ENCODE data around the gene WDR5. TPM values are rescaled to one million over a fixed set of nuclear protein-coding genes. Genes with fewer than 3 reads are reported as not detected.

The WDR5 gene
- total and polyA plus RNA-seq, 5 donors from 2014 or later = 11.4 to 19.3 (median 17.8) TPM

DNA sequence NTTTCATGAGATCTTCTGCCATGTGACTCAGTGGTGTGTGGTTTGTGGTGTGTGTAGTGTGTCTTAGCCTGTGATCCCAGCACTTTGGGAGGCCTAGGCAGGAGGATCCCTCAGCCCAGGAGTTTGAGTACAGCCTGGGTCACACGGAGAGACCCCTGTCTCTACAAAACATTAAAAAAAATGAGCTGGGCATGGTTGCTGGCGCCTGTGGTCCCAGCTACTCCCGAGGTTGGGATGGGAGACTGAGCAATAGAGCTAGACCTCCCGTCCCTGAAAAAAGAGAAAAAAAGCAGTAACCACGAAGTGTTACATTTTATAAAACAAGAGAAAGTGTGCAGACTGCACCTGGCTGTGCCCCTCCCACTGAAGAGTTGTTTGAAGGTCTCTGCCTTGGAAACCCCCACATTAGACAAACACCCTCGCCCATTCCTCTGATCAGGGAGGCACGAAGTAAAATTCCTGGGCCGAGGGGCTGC, 49.7 kb downstream of the WDR5 start:
- Mint-ChIP-seq H3K9me3 (peaks cover 0 to 1% (median 0%) of the 10 kb centered on the region in 7 donors), H3K27me3 (peaks cover 8% of the 10 kb centered on the region), H3K4me1 (peaks cover 6 to 27% (median 9%) of the 10 kb centered on the region in 4 donors), H3K36me3 (no peaks in the 10 kb centered on the region), H3K27ac (peak overlapping the region; percentile 83 to 96 (median 90)), H3K4me3 (peak overlapping the region in 1 of 4 donors; percentile 39)
- Histone ChIP-seq H3K9me3 (ENCODE audit: control insufficient read depth in 2 of 2, low read length in 2 of 2) (no peaks in the 10 kb centered on the region), H3K27ac (ENCODE audit: insufficient read depth, low read length, poor library complexity, severe bottlenecking) (no peak overlapping the region), H3K36me3 (ENCODE audit: control insufficient read depth, insufficient read depth, low read length) (no peaks in the 10 kb centered on the region), H3K4me1 (ENCODE audit: control insufficient read depth, insufficient read depth, low read length, poor library complexity, severe bottlenecking) (peaks cover 8% of the 10 kb centered on the region), H3K27me3 (ENCODE audit: control insufficient read depth, insufficient read depth, low read length) (no peaks in the 10 kb centered on the region), H3K4me3 (ENCODE audit: low read depth, low read length) (no peak overlapping the region)
- DNase-seq = peak in 1 of 3 donors; percentile 38
- peak in 1 of 2 donors; percentile 29 for ATAC-seq (ENCODE audit: low read depth in 2 of 2)

DNA sequence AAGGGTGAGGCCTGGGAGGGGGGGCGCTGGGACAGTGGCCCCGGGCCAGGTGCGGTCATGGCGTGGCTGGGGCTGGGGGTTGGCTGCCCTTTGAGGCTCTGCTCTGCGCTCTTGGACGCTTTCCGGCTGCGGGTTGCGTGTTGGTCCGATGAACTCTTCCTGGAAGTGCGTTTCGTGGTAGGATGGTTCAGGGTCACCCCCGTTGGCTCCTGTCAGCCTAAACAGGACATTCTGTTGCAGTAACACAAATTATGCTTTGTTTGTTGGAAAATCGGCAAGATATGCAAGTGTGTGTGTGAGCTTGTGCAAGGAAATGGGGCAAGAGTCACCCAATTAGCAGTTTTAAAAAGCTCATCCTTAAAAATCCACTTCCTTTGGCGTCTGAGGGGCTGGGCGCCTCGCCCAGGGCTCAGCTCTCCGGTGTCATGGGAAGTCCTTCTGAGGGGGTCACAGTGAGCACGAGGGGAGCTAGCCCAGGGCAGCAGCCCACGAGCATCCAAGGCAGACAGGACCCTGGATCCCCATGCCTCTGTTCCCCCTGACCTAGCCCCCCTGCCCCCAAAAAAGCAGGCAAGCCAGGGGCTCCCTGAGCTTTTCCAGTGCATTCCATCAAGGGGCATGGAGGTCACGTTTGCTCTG, 50.7 kb downstream of the WDR5 start:
- Histone ChIP-seq H3K27ac (ENCODE audit: insufficient read depth, low read length, poor library complexity, severe bottlenecking) (no peak overlapping the region), H3K9me3 (ENCODE audit: control insufficient read depth in 2 of 2, low read length in 2 of 2) (no peaks in the 10 kb centered on the region), H3K27me3 (ENCODE audit: control insufficient read depth, insufficient read depth, low read length) (no peaks in the 10 kb centered on the region), H3K4me1 (ENCODE audit: control insufficient read depth, insufficient read depth, low read length, poor library complexity, severe bottlenecking) (peaks cover 6% of the 10 kb centered on the region), H3K36me3 (ENCODE audit: control insufficient read depth, insufficient read depth, low read length) (no peaks in the 10 kb centered on the region), H3K4me3 (ENCODE audit: low read depth, low read length) (no peak overlapping the region)
- H3K36me3 Mint-ChIP-seq = no peaks in the 10 kb centered on the region
- peak overlapping the region in 1 of 4 donors; percentile 14 for H3K4me3 Mint-ChIP-seq
- peaks cover 6 to 26% (median 9%) of the 10 kb centered on the region in 4 donors for H3K4me1 Mint-ChIP-seq
- ATAC-seq (ENCODE audit: low read depth in 2 of 2) (no peak), DNase-seq (no peak)
- peaks cover 8% of the 10 kb centered on the region for H3K27me3 Mint-ChIP-seq
- H3K27ac Mint-ChIP-seq = peak overlapping the region; percentile 44 to 90 (median 64)
- peaks cover 0 to 1% (median 0%) of the 10 kb centered on the region in 7 donors for H3K9me3 Mint-ChIP-seq

DNA sequence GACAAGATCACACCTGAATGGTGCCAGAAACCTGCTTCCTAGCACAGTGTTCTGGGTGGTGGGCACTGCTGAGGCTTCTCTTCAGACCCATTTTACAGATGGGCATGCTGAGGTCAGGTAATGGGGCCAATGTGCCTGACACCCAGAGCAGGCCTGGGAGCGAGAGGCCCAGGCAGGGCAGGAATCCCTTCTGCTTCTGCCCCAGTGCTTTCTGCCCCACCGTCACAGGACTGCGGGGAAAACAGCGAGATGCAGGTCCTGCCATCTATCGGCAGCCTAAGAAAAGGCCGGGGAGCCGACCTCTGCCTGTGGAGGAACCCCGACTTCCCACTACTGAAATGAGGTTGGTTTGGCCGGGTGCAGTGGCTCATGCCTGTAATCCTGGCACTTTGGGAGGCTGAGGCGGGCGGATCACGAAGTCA, 51.2 kb downstream of the WDR5 start:
- Histone ChIP-seq H3K36me3 (ENCODE audit: control insufficient read depth, insufficient read depth, low read length) (no peaks in the 10 kb centered on the region), H3K27me3 (ENCODE audit: control insufficient read depth, insufficient read depth, low read length) (no peaks in the 10 kb centered on the region), H3K9me3 (ENCODE audit: control insufficient read depth in 2 of 2, low read length in 2 of 2) (no peaks in the 10 kb centered on the region), H3K4me1 (ENCODE audit: control insufficient read depth, insufficient read depth, low read length, poor library complexity, severe bottlenecking) (peaks cover under 1% of the 10 kb centered on the region), H3K27ac (ENCODE audit: insufficient read depth, low read length, poor library complexity, severe bottlenecking) (no peak overlapping the region), H3K4me3 (ENCODE audit: low read depth, low read length) (no peak overlapping the region)
- peaks cover 6 to 21% (median 11%) of the 10 kb centered on the region in 4 donors for H3K4me1 Mint-ChIP-seq
- H3K4me3 Mint-ChIP-seq = no peak overlapping the region
- H3K36me3 Mint-ChIP-seq = no peaks in the 10 kb centered on the region
- peak overlapping the region in 1 of 3 donors; percentile 90 for H3K27ac Mint-ChIP-seq
- peaks cover 0 to 1% (median 0%) of the 10 kb centered on the region in 7 donors for H3K9me3 Mint-ChIP-seq
- DNase-seq (no peak), ATAC-seq (ENCODE audit: low read depth in 2 of 2) (no peak)
- H3K27me3 Mint-ChIP-seq = peaks cover 8% of the 10 kb centered on the region

DNA sequence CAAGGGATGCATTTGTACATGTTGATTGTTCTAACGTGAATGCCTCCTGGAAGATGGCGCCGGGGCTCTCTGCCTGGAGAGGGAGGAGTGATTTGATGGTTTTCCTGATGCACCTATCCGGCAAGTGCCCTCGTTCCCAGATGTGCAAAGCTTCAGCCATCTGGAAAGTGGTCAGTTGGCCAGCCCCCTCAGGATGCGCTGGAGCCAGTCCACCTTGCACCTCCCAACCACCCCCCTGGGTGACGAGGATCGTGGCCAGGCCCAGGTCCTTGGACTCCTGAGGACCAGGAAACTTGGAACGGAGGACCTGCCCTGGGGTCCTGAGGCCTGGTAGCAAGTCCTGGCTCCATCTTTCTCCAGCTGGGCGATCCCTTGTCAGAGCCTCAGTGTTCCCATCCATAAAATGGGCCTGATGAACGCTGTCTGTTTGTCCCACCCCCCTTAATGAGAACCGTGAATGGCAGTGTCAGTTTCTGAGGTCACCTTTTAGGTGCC, 52.1 kb downstream of the WDR5 start:
- ATAC-seq (ENCODE audit: low read depth in 2 of 2) = no peak
- H3K27me3 Mint-ChIP-seq = peaks cover 8% of the 10 kb centered on the region
- peaks cover 0 to 13% (median 9%) of the 10 kb centered on the region in 4 donors for H3K4me1 Mint-ChIP-seq
- peak overlapping the region in 1 of 3 donors; percentile 82 for H3K27ac Mint-ChIP-seq
- no peak for DNase-seq
- no peak overlapping the region for H3K4me3 Mint-ChIP-seq
- Histone ChIP-seq H3K27me3 (ENCODE audit: control insufficient read depth, insufficient read depth, low read length) (no peaks in the 10 kb centered on the region), H3K4me1 (ENCODE audit: control insufficient read depth, insufficient read depth, low read length, poor library complexity, severe bottlenecking) (no peaks in the 10 kb centered on the region), H3K36me3 (ENCODE audit: control insufficient read depth, insufficient read depth, low read length) (no peaks in the 10 kb centered on the region), H3K27ac (ENCODE audit: insufficient read depth, low read length, poor library complexity, severe bottlenecking) (no peak overlapping the region), H3K4me3 (ENCODE audit: low read depth, low read length) (no peak overlapping the region), H3K9me3 (ENCODE audit: control insufficient read depth in 2 of 2, low read length in 2 of 2) (no peaks in the 10 kb centered on the region)
- no peaks in the 10 kb centered on the region for H3K36me3 Mint-ChIP-seq
- H3K9me3 Mint-ChIP-seq = no peaks in the 10 kb centered on the region

DNA sequence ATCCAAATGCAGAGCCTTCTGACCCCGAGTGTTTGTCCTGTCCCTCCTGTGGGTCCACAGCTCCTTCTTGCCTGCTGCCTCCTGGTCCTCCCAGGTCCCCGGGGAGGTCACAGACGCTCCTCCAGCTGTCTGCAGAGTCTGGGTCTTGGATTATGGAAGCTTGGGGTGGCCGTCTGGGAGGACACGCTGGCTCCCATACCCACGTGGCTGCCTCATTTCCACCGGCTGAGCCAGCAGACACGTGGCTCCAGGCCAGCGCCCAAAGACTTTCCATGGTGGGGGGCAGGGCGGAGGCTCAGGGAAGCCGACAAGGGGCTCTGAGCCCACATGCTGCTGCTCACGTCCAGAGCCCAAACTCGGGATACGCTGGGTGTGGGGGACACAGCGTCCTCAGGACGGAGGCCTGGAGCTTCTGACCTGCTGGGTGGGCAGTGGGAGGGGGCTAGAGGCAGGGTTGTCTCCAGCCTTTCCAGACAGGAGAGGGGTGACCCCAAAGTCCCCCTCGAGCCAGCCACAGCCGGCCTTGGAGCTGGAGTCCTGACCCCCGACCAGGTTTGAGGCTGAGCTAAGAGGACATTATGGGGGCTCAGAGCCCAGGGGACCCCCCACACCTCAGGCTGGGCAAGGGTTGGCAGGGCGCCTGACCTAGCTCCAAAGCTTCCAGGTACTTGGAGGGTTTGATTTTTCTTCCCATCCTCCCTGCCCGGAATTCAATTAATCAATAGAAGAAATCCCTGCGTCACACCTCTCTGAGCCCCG, 52.7 kb downstream of the WDR5 start:
- no peaks in the 10 kb centered on the region for H3K36me3 ChIP-seq (ENCODE audit: control insufficient read depth, insufficient read depth, low read length)
- Mint-ChIP-seq H3K9me3 (no peaks in the 10 kb centered on the region), H3K27me3 (peaks cover 8% of the 10 kb centered on the region), H3K4me3 (no peak overlapping the region), H3K36me3 (no peaks in the 10 kb centered on the region), H3K27ac (no peak overlapping the region), H3K4me1 (peaks cover 0 to 13% (median 9%) of the 10 kb centered on the region in 4 donors)
- no peaks in the 10 kb centered on the region for H3K27me3 ChIP-seq (ENCODE audit: control insufficient read depth, insufficient read depth, low read length)
- no peaks in the 10 kb centered on the region for H3K9me3 ChIP-seq (ENCODE audit: control insufficient read depth in 2 of 2, low read length in 2 of 2)
- no peak for DNase-seq
- H3K4me3 ChIP-seq (ENCODE audit: low read depth, low read length) = no peak overlapping the region
- ATAC-seq (ENCODE audit: low read depth in 2 of 2) = no peak
- H3K4me1 ChIP-seq (ENCODE audit: control insufficient read depth, insufficient read depth, low read length, poor library complexity, severe bottlenecking) = no peaks in the 10 kb centered on the region
- H3K27ac ChIP-seq (ENCODE audit: insufficient read depth, low read length, poor library complexity, severe bottlenecking) = no peak overlapping the region

DNA sequence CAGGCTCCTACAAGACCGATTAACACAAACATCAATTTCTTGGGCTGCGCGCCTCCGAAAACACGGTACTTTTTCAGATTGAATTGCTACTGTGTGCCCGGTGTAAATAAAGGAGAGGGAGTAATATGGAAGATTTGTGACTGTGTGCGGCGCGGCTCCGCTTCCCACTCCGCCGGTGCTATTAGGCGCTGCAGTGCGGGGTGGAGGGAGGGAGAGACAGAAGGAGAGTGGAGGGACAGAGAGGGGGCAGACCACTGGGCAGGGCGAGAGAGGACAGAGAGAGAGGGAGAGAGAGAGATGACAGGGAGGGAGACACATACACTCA, 53.2 kb downstream of the WDR5 start:
- H3K9me3 Mint-ChIP-seq = no peaks in the 10 kb centered on the region
- no peak overlapping the region for H3K4me3 ChIP-seq (ENCODE audit: low read depth, low read length)
- ATAC-seq (ENCODE audit: low read depth in 2 of 2) (no peak), DNase-seq (no peak)
- peaks cover under 1% of the 10 kb centered on the region for H3K4me1 ChIP-seq (ENCODE audit: control insufficient read depth, insufficient read depth, low read length, poor library complexity, severe bottlenecking)
- H3K27me3 Mint-ChIP-seq = peaks cover 8% of the 10 kb centered on the region
- H3K27ac ChIP-seq (ENCODE audit: insufficient read depth, low read length, poor library complexity, severe bottlenecking) = no peak overlapping the region
- no peak overlapping the region for H3K27ac Mint-ChIP-seq
- no peaks in the 10 kb centered on the region for H3K27me3 ChIP-seq (ENCODE audit: control insufficient read depth, insufficient read depth, low read length)
- no peaks in the 10 kb centered on the region for H3K9me3 ChIP-seq (ENCODE audit: control insufficient read depth in 2 of 2, low read length in 2 of 2)
- no peak overlapping the region for H3K4me3 Mint-ChIP-seq
- no peaks in the 10 kb centered on the region for H3K36me3 Mint-ChIP-seq
- H3K4me1 Mint-ChIP-seq = peaks cover 0 to 13% (median 9%) of the 10 kb centered on the region in 4 donors
- no peaks in the 10 kb centered on the region for H3K36me3 ChIP-seq (ENCODE audit: control insufficient read depth, insufficient read depth, low read length)

DNA sequence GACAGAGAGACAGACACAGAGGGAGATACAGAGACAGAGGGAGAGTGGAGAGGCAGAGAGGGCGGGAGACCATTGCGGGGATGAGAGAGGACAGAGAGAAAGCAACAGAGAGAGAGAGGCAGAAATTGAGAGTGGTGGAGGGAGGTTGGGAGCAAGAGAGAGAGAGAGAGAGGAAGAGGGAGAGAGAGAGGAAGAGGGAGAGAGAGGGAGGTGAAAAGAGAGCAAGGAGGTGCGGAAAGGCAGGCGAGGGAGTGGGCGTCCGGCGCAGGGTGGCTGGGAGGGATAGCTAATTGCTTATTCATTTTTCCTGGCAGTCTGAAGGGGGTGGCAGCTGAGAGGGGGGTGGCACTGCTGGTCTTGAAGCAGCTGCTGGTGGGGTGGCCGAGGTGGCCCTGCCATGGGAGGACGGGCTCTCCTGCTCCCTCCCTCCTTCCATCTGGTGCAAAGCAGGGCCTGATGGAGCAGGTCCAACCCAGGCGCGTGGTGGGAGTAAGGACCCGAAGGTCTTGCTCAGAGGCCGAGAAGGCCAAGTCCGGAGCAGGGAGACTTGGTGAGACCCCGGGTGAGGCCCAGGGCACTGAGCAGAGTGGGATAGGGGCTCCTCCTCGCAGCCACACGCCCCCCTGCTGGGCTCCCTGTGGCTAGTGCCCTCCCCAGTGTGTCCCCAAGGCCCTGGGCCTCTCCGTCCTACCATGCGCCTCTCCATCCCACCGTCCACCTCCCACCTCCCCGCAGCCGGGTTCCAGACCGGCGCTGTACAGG, 53.8 kb downstream of the WDR5 start:
- Mint-ChIP-seq H3K9me3 (no peaks in the 10 kb centered on the region), H3K27me3 (peaks cover 8% of the 10 kb centered on the region)
- DNase-seq = no peak

More for the DNA sequence above, 53.8 kb downstream of the WDR5 start:
- H3K4me1 ChIP-seq (ENCODE audit: control insufficient read depth, insufficient read depth, low read length, poor library complexity, severe bottlenecking) = peaks cover 5% of the 10 kb centered on the region
- H3K9me3 ChIP-seq (ENCODE audit: control insufficient read depth in 2 of 2, low read length in 2 of 2) = no peaks in the 10 kb centered on the region
- no peak overlapping the region for H3K4me3 ChIP-seq (ENCODE audit: low read depth, low read length)
- no peaks in the 10 kb centered on the region for H3K27me3 ChIP-seq (ENCODE audit: control insufficient read depth, insufficient read depth, low read length)
- ATAC-seq (ENCODE audit: low read depth in 2 of 2) = no peak
- Mint-ChIP-seq H3K4me1 (peaks cover 0 to 13% (median 9%) of the 10 kb centered on the region in 4 donors), H3K4me3 (peak overlapping the region in 1 of 4 donors; percentile 27), H3K36me3 (no peaks in the 10 kb centered on the region), H3K27ac (no peak overlapping the region)
- no peak overlapping the region for H3K27ac ChIP-seq (ENCODE audit: insufficient read depth, low read length, poor library complexity, severe bottlenecking)
- no peaks in the 10 kb centered on the region for H3K36me3 ChIP-seq (ENCODE audit: control insufficient read depth, insufficient read depth, low read length)
